Activated naive CD4-positive, alpha-beta T cell treated with anti-CD3 and anti-CD28 coated beads, Interleukin-2, amount 50 U/mL, for 72 hours (primary cell): ENCODE results near the gene SH3GL3. TPM values are rescaled to one million over a fixed set of nuclear protein-coding genes. Genes with fewer than 3 reads are reported as not detected.

Experiments used
- ATAC-seq, 2 donors: fragments of 150-1000 bp; cut with Tn5 transposase; 2 replicates each; pipeline ENCODE4 v1.10.0; 2021; ENCODE audit warnings: mild to moderate bottlenecking in 2 of 2, moderate library complexity in 2 of 2
- DNase-seq, 2 donors: peaks; one replicate each; pipeline ENCODE4 v3.0.0; 2021 to 2022; ENCODE audit warnings: low spot score in 2 of 2
- H3K27ac Mint-ChIP-seq, 2 donors: one replicate each; pipeline ENCODE4 v1.8.0; 2022; ENCODE audit warnings: mild to moderate bottlenecking in 2 of 2, mixed read lengths in 2 of 2
- H3K36me3 Mint-ChIP-seq, 2 donors: one replicate each; pipeline ENCODE4 v1.8.0; 2022; ENCODE audit warnings: mixed read lengths in 2 of 2
- H3K9me3 Mint-ChIP-seq, 2 donors: one replicate each; pipeline ENCODE4 v1.8.0; 2022; ENCODE audit warnings: mixed read lengths in 2 of 2
- total RNA-seq, 2 donors: library from RNA; stranded (reverse); gene quantifications; one replicate each; pipeline ENCODE4 v1.2.3, GENCODE V29; 2022

Gene SH3GL3, protein sequence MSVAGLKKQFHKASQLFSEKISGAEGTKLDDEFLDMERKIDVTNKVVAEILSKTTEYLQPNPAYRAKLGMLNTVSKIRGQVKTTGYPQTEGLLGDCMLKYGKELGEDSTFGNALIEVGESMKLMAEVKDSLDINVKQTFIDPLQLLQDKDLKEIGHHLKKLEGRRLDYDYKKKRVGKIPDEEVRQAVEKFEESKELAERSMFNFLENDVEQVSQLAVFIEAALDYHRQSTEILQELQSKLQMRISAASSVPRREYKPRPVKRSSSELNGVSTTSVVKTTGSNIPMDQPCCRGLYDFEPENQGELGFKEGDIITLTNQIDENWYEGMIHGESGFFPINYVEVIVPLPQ
- not detected for total RNA-seq

DNA sequence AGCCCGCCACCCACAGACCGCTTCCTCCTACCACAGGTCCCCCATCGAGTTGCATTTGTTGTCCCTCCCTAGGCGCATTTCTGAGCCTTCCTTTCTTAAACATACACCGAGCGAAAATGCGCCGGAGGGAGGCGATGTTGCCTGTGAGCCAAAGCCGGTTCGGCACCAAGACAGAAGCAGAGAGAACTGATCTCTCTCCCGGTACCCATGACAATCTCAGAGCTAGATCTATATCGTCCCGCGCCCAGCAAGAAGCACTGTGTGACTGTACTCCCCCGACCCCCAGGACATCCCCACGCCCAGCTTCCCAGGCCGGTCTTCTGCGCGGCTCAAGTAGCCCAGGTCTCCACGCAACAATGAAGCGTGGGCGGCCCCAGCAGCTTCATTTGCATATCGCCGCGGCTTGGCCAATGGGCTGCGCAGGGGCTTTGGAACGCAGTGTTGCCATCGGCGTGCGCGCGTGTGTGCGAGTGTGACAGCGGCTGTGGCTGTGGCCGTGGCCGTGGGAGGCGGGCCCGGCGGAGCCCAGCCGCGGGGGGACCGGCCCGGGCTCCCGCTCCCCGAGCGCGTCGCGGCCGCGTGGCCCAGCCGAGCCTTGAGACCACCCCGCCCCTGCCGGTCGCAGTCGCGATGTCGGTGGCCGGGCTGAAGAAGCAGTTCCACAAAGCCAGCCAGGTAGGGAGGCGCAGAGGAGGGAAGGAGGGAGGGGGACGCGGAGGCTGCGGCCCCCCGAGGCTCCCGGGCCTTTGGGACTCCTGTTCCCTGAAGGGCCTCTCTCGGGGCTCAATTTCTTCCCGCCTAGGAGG is at the start of gene SH3GL3:
TSS of gene SH3GL3 (plus strand) at position 438 of the 806 bp plus-strand sequence. CDS start at position 631, 193 bp downstream.
- ATAC-seq (peak; percentile 86 to 96), DNase-seq (peak in 1 of 2 donors; percentile 67)
- no peak within 1 kb of the TSS for H3K27ac Mint-ChIP-seq
- no peaks in the 10 kb centered on the region for H3K36me3 Mint-ChIP-seq
- no peaks in the 10 kb centered on the region for H3K9me3 Mint-ChIP-seq

DNA sequence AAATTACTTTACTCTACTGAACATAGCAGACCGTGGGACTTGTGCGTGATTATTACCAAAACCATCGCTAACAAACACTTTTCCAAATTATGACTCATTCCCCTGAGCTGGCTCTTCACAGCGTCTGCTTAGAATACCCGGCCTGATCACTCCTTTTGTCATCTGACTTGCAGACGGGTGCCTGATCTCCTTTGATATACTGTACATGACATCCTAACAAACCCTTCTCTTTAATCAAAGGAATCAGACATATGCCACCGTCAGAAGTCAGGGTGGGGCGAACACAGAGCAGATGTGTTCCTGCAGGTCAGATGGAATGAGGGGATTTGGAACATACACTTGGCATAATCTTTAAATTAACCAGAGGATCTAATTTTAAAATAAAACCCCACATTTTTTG is 48.5 kb upstream of the SH3GL3 start:
- no peaks in the 10 kb centered on the region for H3K9me3 Mint-ChIP-seq
- no peaks in the 10 kb centered on the region for H3K36me3 Mint-ChIP-seq
- ATAC-seq (no peak), DNase-seq (no peak)
- H3K27ac Mint-ChIP-seq = no peak overlapping the region

DNA sequence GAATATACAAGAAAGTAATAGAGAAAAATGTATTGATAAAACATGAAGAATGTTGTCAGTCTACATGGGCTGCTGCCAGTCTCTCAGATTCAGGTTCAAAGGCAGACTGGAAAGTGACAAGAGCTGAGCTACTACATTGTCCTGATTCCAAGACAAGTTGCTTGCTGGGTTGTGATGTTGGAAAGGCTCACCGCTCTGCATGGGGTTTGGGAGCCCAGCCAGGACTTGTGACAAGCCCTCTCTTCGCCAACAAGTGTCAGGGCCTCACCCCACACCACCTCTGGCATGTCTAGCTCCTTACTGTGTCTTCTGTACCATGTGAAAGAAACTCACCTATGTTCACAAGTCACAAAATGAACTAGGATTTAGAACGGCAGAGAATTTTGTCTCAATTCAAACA is 43.0 kb upstream of the SH3GL3 start:
- Mint-ChIP-seq H3K9me3 (no peaks in the 10 kb centered on the region), H3K27ac (peak overlapping the region in 1 of 2 donors; percentile 24), H3K36me3 (no peaks in the 10 kb centered on the region)
- DNase-seq = no peak
- ATAC-seq = no peak

DNA sequence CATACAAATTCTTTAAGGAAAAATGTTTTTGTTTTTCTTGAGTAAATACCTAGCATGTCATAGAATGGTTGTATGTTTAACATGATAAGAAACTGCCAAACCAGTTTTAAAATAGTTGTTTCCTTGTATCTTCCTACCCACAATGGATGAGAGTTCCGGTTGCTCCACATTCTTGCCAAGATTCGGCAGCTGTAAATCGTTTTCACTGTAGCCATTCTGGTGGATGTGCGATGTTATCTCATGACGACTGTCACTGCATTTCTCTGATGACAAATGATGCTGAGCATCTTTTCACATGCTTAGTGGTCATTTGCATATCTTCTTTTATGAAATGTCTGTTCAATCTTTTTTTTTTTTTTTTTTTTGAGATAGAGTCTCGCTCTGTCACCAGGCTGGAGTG is 36.6 kb upstream of the SH3GL3 start:
- Mint-ChIP-seq H3K9me3 (no peaks in the 10 kb centered on the region), H3K36me3 (no peaks in the 10 kb centered on the region), H3K27ac (no peak overlapping the region)
- no peak for ATAC-seq
- no peak for DNase-seq

DNA sequence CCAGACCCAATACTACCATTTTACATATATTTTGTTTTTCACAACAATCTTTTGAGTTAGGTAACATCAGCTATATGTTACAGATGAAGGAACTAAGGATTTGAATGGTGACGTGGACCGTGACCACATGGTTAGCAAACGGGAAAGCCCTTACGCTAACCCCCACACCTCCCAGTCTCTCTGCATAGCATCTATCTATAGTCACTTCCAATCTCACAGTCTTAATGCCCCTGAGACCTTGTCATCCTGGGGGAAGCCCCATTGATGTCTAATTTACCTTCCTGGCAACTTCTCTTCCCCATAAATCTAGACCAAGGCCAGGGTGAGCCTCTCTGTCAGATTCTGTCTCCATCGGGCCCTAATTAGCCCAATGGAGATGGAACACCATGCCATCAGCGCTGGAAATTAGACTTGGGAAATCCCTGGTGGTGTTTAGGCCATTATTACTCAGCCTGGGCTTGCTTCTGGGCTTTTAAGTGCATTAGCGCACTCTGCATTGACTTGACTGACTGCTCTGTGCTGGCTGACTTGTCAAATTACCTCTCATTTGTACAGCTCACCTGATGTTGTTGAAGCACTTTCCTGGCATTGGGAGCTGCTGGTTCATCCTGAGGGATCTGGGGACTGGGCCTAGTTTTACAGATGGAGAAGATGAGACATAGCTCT is 34.0 kb upstream of the SH3GL3 start:
- Mint-ChIP-seq H3K9me3 (no peaks in the 10 kb centered on the region), H3K36me3 (no peaks in the 10 kb centered on the region), H3K27ac (no peak overlapping the region)
- ATAC-seq (no peak), DNase-seq (no peak)

DNA sequence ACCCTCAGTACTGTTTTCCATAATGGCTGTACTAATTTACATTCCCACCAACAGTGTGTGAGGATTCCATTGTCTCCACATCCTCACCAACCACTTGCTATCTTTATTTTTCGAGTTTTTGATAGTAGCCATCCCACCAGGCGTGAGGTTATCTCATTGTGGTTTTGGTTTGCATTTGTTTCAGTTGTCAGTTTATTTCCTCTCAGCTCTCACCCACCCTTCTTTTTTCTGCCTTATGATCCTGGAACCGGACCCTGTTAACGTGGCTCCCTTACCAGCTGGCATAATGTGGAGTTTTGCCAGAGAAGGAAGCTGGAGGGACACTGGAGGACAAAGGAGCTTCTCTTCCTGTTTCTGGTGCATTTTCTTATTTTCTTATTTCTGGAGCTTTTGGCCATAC is 25.1 kb upstream of the SH3GL3 start:
- peaks cover 4% of the 10 kb centered on the region in 2 donors for H3K9me3 Mint-ChIP-seq
- no peaks in the 10 kb centered on the region for H3K36me3 Mint-ChIP-seq
- ATAC-seq = no peak
- no peak for DNase-seq
- H3K27ac Mint-ChIP-seq = no peak overlapping the region

DNA sequence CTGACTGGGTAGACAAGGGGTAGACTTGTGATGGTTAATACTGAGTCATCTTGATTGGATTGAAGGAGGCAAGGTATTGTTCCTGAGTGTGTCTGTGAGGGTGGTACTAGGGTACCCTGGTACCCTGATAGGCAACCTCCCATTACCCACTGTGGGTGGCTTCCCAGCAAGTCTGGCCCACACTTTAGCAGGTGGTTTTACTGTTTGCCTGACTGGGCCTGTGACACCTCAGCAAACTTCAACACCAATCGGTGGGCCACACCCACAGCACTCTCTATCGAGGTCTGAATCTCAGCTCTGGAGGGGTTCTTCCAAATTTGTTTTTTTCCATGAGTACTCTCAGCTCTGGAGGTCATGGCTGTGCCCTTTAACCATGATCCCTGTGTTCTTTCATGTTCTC is 24.6 kb upstream of the SH3GL3 start:
- peaks cover 4% of the 10 kb centered on the region in 2 donors for H3K9me3 Mint-ChIP-seq
- ATAC-seq = no peak
- no peak for DNase-seq

DNA sequence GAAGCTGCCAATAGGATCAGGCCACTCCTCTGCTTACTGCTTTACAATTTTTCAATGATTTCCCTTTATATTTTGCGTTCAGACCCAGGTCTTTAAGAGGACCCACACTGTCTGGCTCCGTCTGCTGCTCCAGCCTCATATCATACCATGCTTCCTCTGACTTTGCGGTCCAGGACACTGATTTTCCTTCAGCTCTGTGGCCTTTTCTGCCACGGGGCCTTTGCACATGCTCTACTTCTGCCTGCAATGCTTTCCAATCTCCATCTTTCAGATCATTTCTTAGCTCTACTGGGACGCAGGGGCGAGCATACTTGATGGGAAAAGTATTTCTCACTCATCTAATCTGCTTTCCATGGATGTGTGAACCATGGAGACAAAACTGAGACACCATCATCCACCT is 23.0 kb upstream of the SH3GL3 start:
- DNase-seq (no peak), ATAC-seq (no peak)
- Mint-ChIP-seq H3K36me3 (no peaks in the 10 kb centered on the region), H3K27ac (no peak overlapping the region), H3K9me3 (peaks cover 4% of the 10 kb centered on the region in 2 donors)

More for the DNA sequence above, 24.6 kb upstream of the SH3GL3 start:
- no peak overlapping the region for H3K27ac Mint-ChIP-seq
- no peaks in the 10 kb centered on the region for H3K36me3 Mint-ChIP-seq

DNA sequence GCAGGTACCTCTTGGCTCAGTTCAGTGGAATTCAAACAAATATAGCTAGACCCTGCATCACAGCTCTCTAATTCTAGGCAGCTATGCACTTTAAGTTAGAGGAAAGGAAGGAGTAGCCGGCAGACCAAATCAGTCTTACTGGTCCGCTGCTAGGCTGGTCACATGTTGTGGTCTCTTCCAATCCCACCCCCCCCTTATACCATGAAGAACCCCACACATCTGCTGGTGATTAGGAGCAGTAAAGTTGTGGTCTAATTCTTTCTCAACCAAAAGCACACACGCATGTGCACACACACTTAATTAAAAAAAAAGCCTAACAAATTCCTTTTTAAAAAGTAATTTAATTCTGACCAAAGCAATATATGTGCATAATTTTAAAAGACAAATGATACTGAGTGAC is 16.7 kb upstream of the SH3GL3 start:
- ATAC-seq = no peak
- no peak for DNase-seq
- H3K27ac Mint-ChIP-seq = no peak overlapping the region
- H3K9me3 Mint-ChIP-seq = peaks cover 4% of the 10 kb centered on the region in 2 donors
- H3K36me3 Mint-ChIP-seq = no peaks in the 10 kb centered on the region

DNA sequence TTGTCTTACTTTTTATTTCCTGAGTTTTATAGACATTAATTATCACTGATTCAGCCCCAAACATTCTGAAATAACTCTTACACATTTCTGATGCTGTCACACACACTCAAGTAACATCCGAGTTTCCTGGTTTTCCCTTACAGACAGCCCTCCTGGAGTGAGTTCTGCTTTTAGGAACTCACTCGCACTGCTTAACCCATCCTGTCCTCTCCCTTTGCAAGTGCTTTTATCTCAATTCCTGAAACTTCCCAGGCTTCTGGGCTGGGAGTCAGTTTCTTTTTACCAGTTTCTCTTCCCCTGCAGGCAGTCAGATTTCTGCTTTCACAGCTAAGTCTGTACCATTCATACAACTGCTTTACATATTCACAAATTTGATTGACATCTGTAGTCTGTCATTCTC is 15.6 kb upstream of the SH3GL3 start:
- Mint-ChIP-seq H3K36me3 (no peaks in the 10 kb centered on the region), H3K9me3 (peaks cover 3% of the 10 kb centered on the region in 2 donors), H3K27ac (no peak overlapping the region)
- no peak for DNase-seq
- no peak for ATAC-seq

DNA sequence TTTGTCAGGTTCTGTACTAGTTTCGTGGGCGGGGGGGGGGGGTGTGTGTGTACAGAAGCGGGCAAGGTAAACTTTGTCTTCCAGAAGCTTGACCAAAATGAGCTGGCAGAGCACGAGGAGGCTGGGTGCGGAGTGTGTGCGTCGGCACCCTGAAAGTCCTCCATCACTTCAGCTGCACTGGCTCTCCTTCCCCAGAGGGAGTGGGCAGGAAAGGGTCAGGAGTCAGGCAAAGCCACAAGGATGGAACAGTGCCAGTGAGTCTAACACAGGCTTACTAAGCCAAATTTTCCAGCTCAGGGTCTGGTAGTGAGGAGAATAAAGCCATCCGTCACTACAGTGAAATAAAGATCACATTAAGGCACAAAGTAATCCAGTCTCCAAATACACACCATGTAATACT is 11.9 kb upstream of the SH3GL3 start:
- Mint-ChIP-seq H3K36me3 (no peaks in the 10 kb centered on the region), H3K27ac (no peak overlapping the region)
- DNase-seq = no peak

DNA sequence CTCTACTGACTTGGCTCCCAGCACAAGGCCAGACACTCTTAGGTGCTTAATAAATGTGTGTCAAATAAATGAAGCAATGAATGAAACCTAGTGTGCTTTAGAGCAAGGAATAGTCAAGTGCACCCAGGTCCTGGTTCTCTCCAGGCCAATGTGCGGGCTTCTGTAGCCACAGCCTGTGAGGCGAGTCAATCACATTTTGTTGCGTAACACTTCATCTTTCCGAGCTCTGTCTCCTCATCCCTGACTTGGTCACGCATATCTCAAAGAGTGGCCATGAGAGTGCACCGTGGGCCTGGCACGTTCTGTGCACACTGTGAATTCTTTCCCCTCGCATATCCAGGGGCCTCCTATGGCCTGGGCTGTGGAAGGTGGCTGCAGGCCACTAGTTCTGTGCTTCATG is 11.4 kb upstream of the SH3GL3 start:
- Mint-ChIP-seq H3K36me3 (no peaks in the 10 kb centered on the region), H3K9me3 (no peaks in the 10 kb centered on the region), H3K27ac (no peak overlapping the region)
- no peak for DNase-seq
- no peak for ATAC-seq

More for the DNA sequence above, 11.9 kb upstream of the SH3GL3 start:
- no peak for ATAC-seq
- H3K9me3 Mint-ChIP-seq = no peaks in the 10 kb centered on the region

DNA sequence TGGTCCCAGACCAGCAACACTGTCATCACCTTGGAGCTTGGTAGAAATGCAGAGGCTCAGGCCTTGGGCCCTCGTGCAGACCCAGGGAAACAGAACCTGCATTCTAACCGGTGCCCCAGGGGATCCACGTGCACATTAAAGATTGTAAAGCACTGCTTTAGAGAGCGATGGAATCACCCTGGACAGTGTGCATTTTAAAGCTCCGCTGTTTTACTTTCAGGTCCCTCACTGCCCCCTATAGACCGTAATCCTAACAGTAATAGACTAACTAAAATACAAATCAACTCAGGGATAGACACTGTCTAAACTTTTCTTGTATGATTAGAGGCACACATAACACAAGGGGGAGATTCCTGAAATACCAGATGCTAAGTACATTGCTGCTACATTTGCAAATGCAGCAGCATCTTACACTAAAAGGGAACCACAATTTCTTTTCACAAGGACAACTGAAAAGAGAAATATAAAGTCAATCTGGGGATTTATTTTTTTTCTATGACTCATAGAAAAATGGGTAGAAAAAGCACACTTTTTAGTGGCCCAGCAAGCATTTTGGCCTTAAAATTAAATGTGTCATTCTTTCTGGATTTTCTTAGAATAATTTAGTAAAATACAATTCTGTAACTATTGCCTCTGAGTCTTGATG is 10.5 kb upstream of the SH3GL3 start:
- ATAC-seq = no peak
- Mint-ChIP-seq H3K9me3 (no peaks in the 10 kb centered on the region), H3K36me3 (no peaks in the 10 kb centered on the region), H3K27ac (no peak overlapping the region)
- DNase-seq = no peak

DNA sequence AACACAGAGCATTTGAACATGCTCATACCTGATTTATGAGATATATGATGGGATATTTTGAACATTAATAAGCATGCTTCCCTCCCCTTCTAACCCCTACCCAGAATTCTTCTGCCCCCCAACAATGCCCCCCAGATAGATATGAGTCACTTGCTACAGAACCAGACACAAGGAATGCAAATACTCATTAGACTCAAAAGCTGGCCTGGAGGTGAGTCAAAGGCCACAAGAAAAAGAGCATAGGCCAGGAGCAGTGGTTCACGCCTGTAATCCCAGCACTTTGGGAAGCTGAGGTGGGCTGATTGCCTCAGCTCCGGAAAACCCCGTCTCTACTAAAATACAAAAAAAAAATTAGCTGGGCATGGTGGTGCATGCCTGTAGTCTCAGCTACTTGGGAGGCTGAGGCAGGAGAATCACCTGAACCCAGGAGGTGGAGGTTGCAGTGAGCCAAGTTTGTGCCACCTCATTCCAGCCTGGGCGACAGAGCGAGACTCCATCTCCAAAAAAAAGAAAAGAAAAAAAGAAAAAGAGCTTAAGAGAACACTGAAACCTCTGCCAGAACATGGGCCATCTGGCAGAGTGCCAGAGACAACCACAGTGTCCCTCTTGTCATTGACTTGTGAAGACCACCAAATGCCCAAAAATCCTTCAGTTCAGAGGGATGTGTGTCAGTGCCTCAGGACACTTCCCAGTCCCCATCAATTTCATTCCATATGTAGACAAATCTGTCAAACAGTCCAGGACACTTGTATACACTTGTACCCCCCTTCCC is 3.9 kb upstream of the SH3GL3 start:
- ATAC-seq (no peak), DNase-seq (no peak)
- H3K36me3 Mint-ChIP-seq = no peaks in the 10 kb centered on the region
- H3K27ac Mint-ChIP-seq = no peak overlapping the region
- no peaks in the 10 kb centered on the region for H3K9me3 Mint-ChIP-seq

DNA sequence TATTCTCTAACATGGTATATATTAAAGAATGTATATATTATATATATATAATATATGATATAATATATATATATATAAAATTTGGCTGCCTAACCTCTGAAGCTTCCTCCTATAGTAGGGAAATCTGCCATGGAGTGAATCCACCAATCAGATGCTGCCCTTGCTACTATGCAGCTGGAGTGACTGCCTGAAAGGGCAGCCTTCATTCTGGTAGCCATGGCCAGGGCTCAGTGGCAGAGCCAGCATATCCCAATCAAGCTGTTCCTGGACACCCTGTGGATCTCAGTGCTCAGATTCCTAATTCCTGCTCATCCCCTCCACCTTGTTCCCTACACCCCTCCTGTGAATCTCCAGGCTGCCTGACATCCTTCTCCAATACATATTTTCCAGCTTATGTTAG is 2.2 kb upstream of the SH3GL3 start:
- Mint-ChIP-seq H3K9me3 (no peaks in the 10 kb centered on the region), H3K27ac (no peak overlapping the region), H3K36me3 (no peaks in the 10 kb centered on the region)
- DNase-seq (no peak), ATAC-seq (no peak)

DNA sequence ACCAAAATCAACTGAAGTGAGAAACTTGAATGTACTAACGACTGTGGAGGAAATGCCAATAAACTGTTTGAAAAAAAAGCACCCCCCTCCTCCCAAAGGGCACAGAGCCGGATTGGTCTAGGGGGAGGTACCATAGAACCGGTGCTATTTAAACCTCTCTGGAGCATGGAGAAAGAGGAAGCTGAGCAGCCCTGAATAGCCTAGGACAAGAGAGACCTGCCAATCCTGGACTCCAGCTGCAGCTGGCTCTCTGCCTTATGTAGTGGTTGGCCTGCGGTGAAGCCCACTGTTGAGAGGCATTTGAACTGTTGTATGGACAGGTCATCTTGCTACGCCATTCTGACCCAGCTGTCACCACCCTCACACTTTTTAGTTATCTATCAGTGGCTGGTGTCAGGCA is 1.5 kb upstream of the SH3GL3 start:
- ATAC-seq = no peak
- no peak for DNase-seq
- Mint-ChIP-seq H3K27ac (no peak overlapping the region), H3K9me3 (no peaks in the 10 kb centered on the region), H3K36me3 (no peaks in the 10 kb centered on the region)
